GM21447 (cell line): ENCODE data around the gene MYO10.

ENCODE experiments used
- ATAC-seq: cut with Tn5 transposase; IDR thresholded peaks from one replicate; pipeline ENCODE4 v1.9.1; 2021; ENCODE audit not compliant: unreplicated experiment

The MYO10 gene

DNA sequence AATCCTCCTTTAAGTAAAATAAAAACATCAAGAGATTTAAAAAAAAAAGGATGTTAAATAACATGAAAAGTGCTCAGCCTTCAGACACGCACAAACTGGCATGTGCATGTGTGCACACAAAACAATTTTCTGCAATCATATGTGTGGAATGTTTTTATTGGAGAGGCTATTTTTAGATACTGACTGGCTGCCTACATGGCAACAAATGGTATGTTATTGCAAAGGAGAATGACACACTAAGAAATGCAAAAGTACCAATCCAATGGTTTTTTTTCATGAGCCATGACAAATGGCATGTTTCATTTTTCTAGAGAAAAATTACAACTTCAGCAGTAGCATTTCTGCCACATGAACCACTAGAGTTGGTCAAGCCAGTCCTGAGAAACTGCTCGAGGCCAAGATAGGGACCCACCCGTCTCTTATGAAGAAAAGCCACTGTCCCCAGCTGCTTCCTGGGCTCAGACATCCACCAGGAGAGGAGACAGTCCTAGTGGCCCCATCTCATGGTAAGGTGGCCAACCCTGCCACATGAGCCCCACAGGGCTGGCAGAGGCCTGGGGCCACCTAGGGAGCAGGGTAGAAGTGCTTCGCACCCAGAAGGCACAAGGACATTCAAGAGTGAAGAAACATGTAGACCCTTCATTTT, 116.4 kb downstream of the MYO10 start:
- ATAC-seq = no peak

DNA sequence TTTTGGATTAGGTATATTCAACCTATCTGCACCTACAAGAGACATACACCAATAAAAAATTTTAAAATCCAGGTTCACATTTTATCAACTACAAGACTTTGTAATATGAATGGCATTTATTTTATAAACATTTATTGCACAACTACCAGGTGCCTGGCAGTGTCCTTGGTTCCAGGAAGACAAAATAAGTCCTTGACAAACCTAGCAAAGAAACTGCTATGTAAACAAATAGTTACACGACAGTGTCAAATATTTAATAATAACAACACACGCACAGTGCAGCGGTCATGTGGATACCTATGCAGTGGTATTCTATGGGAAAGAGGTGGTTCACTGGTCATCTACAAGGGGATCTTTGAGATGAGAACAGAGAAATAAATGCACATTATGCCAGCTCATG, 120.7 kb downstream of the MYO10 start:
- no peak for ATAC-seq

GRCh38 chr5:16812911-16813310, 123.2 kb downstream of the MYO10 start:
- ATAC-seq = no peak

- ATAC-seq = no peak
Observed at GRCh38 chr5:16812448-16812847, 123.6 kb downstream of the MYO10 start.

GRCh38 chr5:16810208-16810854, 125.8 kb downstream of the MYO10 start:
- ATAC-seq = no peak

DNA sequence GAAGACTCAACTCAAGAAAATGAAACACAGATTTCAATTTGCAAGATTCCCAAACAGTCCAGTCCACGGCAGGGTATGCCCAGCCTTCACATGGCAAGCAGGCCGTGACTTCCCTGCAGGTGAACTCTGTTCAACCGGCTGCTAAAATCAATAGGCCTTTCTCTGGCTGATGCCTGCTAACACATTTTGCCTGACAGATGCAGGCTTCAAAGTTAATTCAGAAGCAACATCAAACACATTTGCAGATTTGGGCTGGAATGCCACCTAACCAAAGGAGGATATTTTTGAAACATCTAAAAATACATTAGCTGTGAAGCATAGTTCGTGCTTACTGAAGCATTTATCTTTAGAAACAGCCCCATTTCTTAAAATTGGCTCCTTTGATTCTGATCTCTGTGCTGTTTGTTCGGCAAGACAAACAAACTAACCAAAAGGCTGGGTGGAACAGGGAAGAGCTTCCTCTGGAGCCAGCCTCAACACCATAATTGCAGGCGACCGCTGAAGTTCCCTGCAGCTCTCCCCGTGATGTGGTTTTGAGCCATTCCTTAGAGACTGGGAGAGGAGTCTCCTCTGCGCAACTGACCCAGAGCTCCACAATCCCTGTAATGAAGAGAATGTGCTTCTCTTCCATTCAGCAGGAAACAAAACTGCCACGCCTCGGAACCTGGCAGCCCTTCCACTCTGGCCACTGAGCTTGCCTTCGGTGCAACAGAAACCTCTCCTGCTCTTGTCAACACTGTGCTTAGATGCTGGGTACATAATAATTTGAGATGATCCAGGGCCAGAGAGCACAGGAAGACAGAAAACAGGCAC, 126.5 kb downstream of the MYO10 start:
- ATAC-seq = no peak

DNA sequence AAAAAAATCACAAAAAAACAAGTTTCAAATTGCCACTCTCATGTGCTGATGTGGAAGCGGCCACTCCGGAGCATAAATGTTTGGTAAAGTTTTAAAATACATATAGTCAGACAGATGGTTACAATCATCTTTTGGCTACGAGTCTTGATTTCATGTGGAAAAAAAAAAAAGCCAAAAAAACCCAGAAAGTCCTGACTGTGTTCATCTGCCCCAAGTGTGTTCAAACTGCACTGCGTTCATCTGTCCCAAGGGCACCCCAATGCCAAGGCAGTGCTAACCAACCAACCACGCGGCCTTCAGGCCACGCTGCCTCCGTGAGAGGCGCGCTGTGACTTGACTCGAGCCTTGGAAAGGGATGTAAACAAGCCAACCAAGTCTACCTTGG, 127.1 kb downstream of the MYO10 start:
- no peak for ATAC-seq

DNA sequence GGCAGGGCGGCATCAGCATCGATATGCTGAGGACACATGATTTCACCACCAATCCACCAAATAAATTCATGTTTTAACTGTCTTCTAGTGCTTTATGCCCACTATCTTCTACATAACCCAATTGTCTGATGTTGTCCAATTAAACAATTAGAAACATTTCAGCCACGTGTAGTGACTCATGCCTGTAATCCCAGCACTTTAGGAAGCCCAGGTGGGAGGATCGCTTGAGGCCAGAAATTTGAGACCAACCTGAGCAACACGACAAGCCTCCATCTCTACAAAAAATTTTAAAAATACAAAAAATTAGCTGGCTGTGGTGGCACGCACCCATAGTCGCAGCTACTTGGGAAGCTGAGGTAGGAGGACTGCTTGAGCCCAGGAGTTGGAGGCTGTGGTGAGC, 128.1 kb downstream of the MYO10 start:
- no peak for ATAC-seq

DNA sequence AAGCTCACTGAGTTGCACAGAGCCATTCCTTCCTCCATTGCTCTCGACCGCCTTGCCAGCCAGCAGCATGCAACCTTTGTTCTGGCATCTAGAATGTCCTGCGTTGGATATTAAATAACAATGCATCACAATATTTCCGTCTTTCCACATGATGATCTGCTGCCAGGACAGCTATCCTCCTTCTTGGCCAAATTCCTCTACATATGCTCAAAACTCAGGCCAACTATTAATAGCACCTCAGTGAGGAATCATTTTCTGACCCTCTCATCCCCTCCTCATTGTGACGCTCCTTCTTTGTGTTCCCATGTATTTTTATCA, 128.6 kb downstream of the MYO10 start:
- ATAC-seq = no peak

DNA sequence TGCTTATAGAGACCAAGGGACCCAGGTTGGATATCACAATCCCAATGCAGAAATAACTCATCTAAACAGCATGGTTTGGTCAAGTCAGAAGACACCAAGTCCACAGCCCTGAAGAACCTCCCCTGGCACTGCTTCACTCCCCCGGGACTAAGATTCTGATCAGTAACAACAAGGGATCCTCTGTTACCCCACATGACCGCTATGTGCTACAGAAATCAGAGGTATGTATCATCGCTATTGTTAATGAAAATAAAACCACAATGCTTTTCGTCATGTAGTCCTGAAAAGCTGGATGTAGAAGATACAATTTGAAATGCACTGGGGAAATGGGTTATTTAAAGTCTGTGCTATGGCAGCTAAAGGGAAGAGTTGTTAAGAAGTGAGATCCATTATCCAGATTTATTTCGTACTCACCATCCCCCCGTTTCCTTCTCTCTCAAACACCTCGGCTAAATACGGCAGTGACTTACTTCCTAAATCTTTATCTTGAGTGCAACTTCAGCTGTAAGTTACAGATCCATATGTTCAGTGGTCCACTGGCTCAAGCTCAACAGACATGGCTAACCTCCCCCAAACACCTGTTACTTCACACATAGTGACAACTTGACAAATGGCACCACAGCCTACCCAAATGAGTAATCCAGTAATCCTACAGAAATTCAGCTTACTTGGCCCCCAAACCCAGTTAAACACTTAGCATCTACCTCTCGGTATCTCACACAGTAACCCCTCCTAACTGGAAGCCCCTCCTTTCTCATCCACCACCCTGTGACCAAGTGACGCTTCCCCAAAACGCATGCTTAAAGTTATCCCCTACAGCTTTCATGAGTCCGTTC, 129.2 kb downstream of the MYO10 start:
- ATAC-seq = no peak

GRCh38 chr5:16805486-16805885, 130.6 kb downstream of the MYO10 start:
- no peak for ATAC-seq

GRCh38 chr5:16803831-16804230, 132.3 kb downstream of the MYO10 start:
- ATAC-seq = no peak

DNA sequence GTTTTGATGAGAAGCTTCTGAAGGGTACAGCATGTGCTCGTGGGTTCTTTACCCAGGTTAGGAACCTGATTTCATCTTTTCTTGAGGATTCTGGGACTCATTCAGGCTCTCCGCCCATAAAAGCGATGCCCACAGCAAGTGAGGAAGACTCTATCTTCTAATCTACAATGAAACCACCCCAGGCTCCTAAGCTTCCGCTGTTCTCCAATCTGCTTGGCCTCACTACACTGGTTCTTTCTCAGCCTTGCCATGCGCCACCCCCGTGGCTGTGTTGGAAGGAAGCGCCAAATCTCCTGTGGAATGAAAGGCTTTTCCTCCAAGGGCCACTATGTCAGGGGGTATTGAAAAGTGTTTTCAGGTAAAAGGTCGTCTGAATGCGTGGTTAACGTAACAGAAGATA, 135.6 kb downstream of the MYO10 start:
- ATAC-seq = no peak

DNA sequence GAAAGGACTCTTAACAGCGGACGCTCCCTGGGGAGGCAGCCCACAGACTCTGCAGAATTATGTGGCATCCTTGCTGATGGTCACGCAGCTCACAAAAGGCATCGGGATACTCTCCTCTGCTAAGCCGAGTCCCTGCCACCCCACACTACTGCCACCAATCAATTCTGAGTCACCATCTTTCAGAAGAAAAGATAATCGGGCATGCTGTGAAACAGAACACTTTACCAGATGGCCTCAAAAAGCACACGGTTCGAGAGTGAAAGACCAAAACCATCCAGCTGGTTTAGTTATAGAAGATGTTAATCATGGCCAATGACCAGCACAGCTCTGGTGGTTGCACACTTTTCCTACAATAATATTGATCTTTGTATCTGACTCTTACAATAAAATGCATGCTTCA, 136.3 kb downstream of the MYO10 start:
- no peak for ATAC-seq

DNA sequence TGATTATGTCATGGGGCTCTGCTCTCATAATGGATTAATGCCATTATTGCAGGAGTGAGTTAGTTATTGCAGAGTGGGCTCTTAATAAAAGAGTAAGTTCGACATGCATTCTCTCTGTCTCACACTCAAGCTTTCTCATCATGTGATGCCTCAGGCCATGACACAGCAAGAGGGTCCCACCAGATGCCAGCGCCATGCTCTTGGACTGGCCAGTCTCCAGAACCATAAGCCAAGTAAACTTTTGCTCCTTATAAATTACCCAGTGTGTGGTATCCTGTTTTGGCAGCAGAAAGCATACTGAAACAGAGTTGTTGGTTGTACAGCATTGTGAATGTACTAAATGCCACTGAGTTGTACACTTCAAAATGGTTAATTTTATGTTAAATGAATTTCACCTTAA, 138.1 kb downstream of the MYO10 start:
- ATAC-seq = no peak

GRCh38 chr5:16794269-16794913, 141.7 kb downstream of the MYO10 start:
- ATAC-seq = no peak

GRCh38 chr5:16792598-16793275, 143.4 kb downstream of the MYO10 start:
- no peak for ATAC-seq

- no peak for ATAC-seq
Observed at GRCh38 chr5:16791904-16792597, 144.0 kb downstream of the MYO10 start.

GRCh38 chr5:16791036-16791705, 144.9 kb downstream of the MYO10 start:
- ATAC-seq = no peak
